ENCODE measurements around the gene GATA1.
A peak's percentile ranks its signal among the peaks of the same experiment; 100 is the strongest.

Gene GATA1

GRCh38 chrX:48786341-48786800, at the start of gene GATA1:
TSS of gene GATA1 (plus strand) at chrX:48786590. CDS start at chrX:48791110, 4,520 bp downstream.
- no peak for DNase-seq

- no peak for DNase-seq
Observed at GRCh38 chrX:48736878-48737212, 49.5 kb upstream of the GATA1 start.

- peak; percentile 90 for DNase-seq
Observed at GRCh38 chrX:48737213-48737938, 49.0 kb upstream of the GATA1 start.

GRCh38 chrX:48737940-48738339, 48.5 kb upstream of the GATA1 start:
- DNase-seq = no peak

- no peak for DNase-seq
Observed at GRCh38 chrX:48741834-48742233, 44.6 kb upstream of the GATA1 start.

GRCh38 chrX:48745222-48745621, 41.2 kb upstream of the GATA1 start:
- no peak for DNase-seq

GRCh38 chrX:48747415-48748016, 38.9 kb upstream of the GATA1 start:
- DNase-seq = no peak

GRCh38 chrX:48749182-48749581, 37.2 kb upstream of the GATA1 start:
- DNase-seq = no peak

GRCh38 chrX:48751343-48751742, 35.0 kb upstream of the GATA1 start:
- DNase-seq = no peak

GRCh38 chrX:48752498-48752897, 33.9 kb upstream of the GATA1 start:
- no peak for DNase-seq

- no peak for DNase-seq
Observed at GRCh38 chrX:48753708-48754228, 32.6 kb upstream of the GATA1 start.

- DNase-seq = no peak
Observed at GRCh38 chrX:48754238-48754637, 32.2 kb upstream of the GATA1 start.

GRCh38 chrX:48761674-48762471, 24.5 kb upstream of the GATA1 start, which contains the start of gene GLOD5:
TSS of gene GLOD5 (plus strand) at chrX:48761747. CDS start at chrX:48761791, 44 bp downstream.
- DNase-seq = no peak

- no peak for DNase-seq
Observed at GRCh38 chrX:48769230-48769629, 17.2 kb upstream of the GATA1 start.

GRCh38 chrX:48770296-48770695, 16.1 kb upstream of the GATA1 start:
- no peak for DNase-seq

GRCh38 chrX:48772602-48773001, 13.8 kb upstream of the GATA1 start:
- DNase-seq = no peak

- DNase-seq = no peak
Observed at GRCh38 chrX:48776818-48777439, 9.5 kb upstream of the GATA1 start.

- DNase-seq = no peak
Observed at GRCh38 chrX:48779399-48779798, 7.0 kb upstream of the GATA1 start.

GRCh38 chrX:48781705-48782104, 4.7 kb upstream of the GATA1 start:
- DNase-seq = no peak

GRCh38 chrX:48782216-48782615, 4.2 kb upstream of the GATA1 start:
- no peak for DNase-seq

- DNase-seq = no peak
Observed at GRCh38 chrX:48782795-48783194, 3.6 kb upstream of the GATA1 start.

- no peak for DNase-seq
Observed at GRCh38 chrX:48784726-48785125, 1.7 kb upstream of the GATA1 start.

GRCh38 chrX:48785186-48785539, 1.2 kb upstream of the GATA1 start:
- no peak for DNase-seq

Data from GF-D8 (cell line).